ENCODE results near the gene MGA.

The MGA gene

GRCh38 chr15:41806291-41807181, 146.3 kb downstream of the MGA start:
- H4K20me1 ChIP-seq (ENCODE audit: low read depth, low read length) = no peaks in the 10 kb centered on the region
- no peaks in the 10 kb centered on the region for H3K9me2 ChIP-seq (replicated peaks; ENCODE audit: insufficient read depth, low read length)
- H3K27ac ChIP-seq (ENCODE audit: low read depth, low read length) = no peak overlapping the region
- no peaks in the 10 kb centered on the region for H3F3A ChIP-seq (ENCODE audit: insufficient read depth)
- H3K9me3 ChIP-seq (ENCODE audit: insufficient read depth, low read length) = no peaks in the 10 kb centered on the region
- H3K79me2 ChIP-seq (ENCODE audit: insufficient read depth, low read length) = no peaks in the 10 kb centered on the region
- H3K9ac ChIP-seq (ENCODE audit: low read length) = no peak overlapping the region
- TF ChIP-seq CTCF (IDR thresholded peaks at IDR 0.05; ENCODE audit: insufficient read depth, low read length, poor library complexity, severe bottlenecking) (no peak), EZH2phosphoT487 (conservative IDR thresholded peaks at IDR 0.05; ENCODE audit: low read length) (no peak)
- no peak overlapping the region for H3K4me2 ChIP-seq (ENCODE audit: low read depth, low read length, poor library complexity, severe bottlenecking)
- no peak overlapping the region for H2AFZ ChIP-seq (ENCODE audit: low read depth, low read length, severe bottlenecking)
- H3K4me3 ChIP-seq (ENCODE audit: insufficient read depth, low read length, poor library complexity, severe bottlenecking) = no peak overlapping the region
- no peaks in the 10 kb centered on the region for H3K36me3 ChIP-seq (ENCODE audit: low read length)
- H3K27me3 ChIP-seq (ENCODE audit: low read length) = no peaks in the 10 kb centered on the region

GRCh38 chr15:41809121-41809520, 148.9 kb downstream of the MGA start:
- Histone ChIP-seq H3K4me2 (ENCODE audit: low read depth, low read length, poor library complexity, severe bottlenecking) (no peak overlapping the region), H3F3A (ENCODE audit: insufficient read depth) (no peaks in the 10 kb centered on the region), H3K9me3 (ENCODE audit: insufficient read depth, low read length) (no peaks in the 10 kb centered on the region), H3K9ac (ENCODE audit: low read length) (no peak overlapping the region), H4K20me1 (ENCODE audit: low read depth, low read length) (no peaks in the 10 kb centered on the region), H3K4me3 (ENCODE audit: insufficient read depth, low read length, poor library complexity, severe bottlenecking) (no peak overlapping the region), H3K27me3 (ENCODE audit: low read length) (no peaks in the 10 kb centered on the region), H2AFZ (ENCODE audit: low read depth, low read length, severe bottlenecking) (no peak overlapping the region), H3K36me3 (ENCODE audit: low read length) (no peaks in the 10 kb centered on the region), H3K79me2 (ENCODE audit: insufficient read depth, low read length) (no peaks in the 10 kb centered on the region), H3K27ac (ENCODE audit: low read depth, low read length) (no peak overlapping the region), H3K9me2 (replicated peaks; ENCODE audit: insufficient read depth, low read length) (no peaks in the 10 kb centered on the region)
- TF ChIP-seq CTCF (IDR thresholded peaks at IDR 0.05; ENCODE audit: insufficient read depth, low read length, poor library complexity, severe bottlenecking) = no peak
- TF ChIP-seq EZH2phosphoT487 (conservative IDR thresholded peaks at IDR 0.05; ENCODE audit: low read length) = no peak

- Histone ChIP-seq H3K9ac (ENCODE audit: low read length) (no peak overlapping the region), H3K27ac (ENCODE audit: low read depth, low read length) (no peak overlapping the region)
- no peak for TF ChIP-seq CTCF (IDR thresholded peaks at IDR 0.05; ENCODE audit: insufficient read depth, low read length, poor library complexity, severe bottlenecking)
- TF ChIP-seq EZH2phosphoT487 (conservative IDR thresholded peaks at IDR 0.05; ENCODE audit: low read length) = no peak
Measured at GRCh38 chr15:41809526-41810220, 149.5 kb downstream of the MGA start.

More at GRCh38 chr15:41809526-41810220, 149.5 kb downstream of the MGA start:
- Histone ChIP-seq H3K27me3 (ENCODE audit: low read length) (no peaks in the 10 kb centered on the region), H2AFZ (ENCODE audit: low read depth, low read length, severe bottlenecking) (no peak overlapping the region), H3F3A (ENCODE audit: insufficient read depth) (no peaks in the 10 kb centered on the region), H3K79me2 (ENCODE audit: insufficient read depth, low read length) (no peaks in the 10 kb centered on the region), H3K9me2 (replicated peaks; ENCODE audit: insufficient read depth, low read length) (no peaks in the 10 kb centered on the region), H3K4me2 (ENCODE audit: low read depth, low read length, poor library complexity, severe bottlenecking) (no peak overlapping the region), H3K4me3 (ENCODE audit: insufficient read depth, low read length, poor library complexity, severe bottlenecking) (no peak overlapping the region), H4K20me1 (ENCODE audit: low read depth, low read length) (no peaks in the 10 kb centered on the region), H3K36me3 (ENCODE audit: low read length) (no peaks in the 10 kb centered on the region), H3K9me3 (ENCODE audit: insufficient read depth, low read length) (no peaks in the 10 kb centered on the region)

Measured in SU-DHL-6 (cell line).